IMR-90 (cell line): ENCODE data around the gene CASK. TPM values are rescaled to one million over a fixed set of nuclear protein-coding genes. Genes with fewer than 3 reads are reported as not detected.

ENCODE experiments used
- ATAC-seq: fragments of 200-7000 bp; cut with Tn5 transposase; 2 replicates; pipeline ENCODE4 v1.9.1; 2020; ENCODE audit warnings: low read depth, mild to moderate bottlenecking, moderate library complexity
- BruUV-seq: library from RNA; stranded (reverse); fragments of 400-500 nt; replicated peaks from 2 replicates; lab custom pipeline; 2021; lab: Mats Ljungman, UMichigan
- CTCF ChIA-PET: fragments of 300-600 bp; formaldehyde crosslinking; extraction: SDS; loops from one replicate; lab custom pipeline; 2021; ENCODE audit warnings: antibody characterized with exemption; lab: Yijun Ruan, JAX
- POLR2A ChIA-PET: fragments of 300-600 bp; sonication (Branson Sonifier 250); formaldehyde crosslinking; loops from one replicate; lab custom pipeline; 2022; ENCODE audit warnings: antibody characterized with exemption; ENCODE audit not compliant: unreplicated experiment; lab: Charles Lee
- DNase-seq: peaks from one replicate; pipeline ENCODE4 v3.0.0; 2013
- H2AFZ ChIP-seq: replicated peaks from 2 replicates; pipeline ENCODE3; 2013; ENCODE audit warnings: low read length, mild to moderate bottlenecking; ENCODE audit not compliant: poor library complexity
- H2AK5ac ChIP-seq: 2 replicates; pipeline ENCODE4 v1.6.1; 2013; ENCODE audit warnings: low read depth, low read length, inconsistent platforms
- H2AK9ac ChIP-seq: replicated peaks from 2 replicates; pipeline ENCODE3; 2013; ENCODE audit warnings: mild to moderate bottlenecking, low read depth, low read length, moderate library complexity; ENCODE audit not compliant: poor library complexity
- H2BK120ac ChIP-seq: 2 replicates; pipeline ENCODE4 v1.6.1; 2013; ENCODE audit warnings: low read depth, low read length, inconsistent platforms
- H2BK15ac ChIP-seq: 3 replicates; pipeline ENCODE4 v1.6.1; 2013; ENCODE audit warnings: low read depth, low read length, inconsistent platforms
- H2BK20ac ChIP-seq: 2 replicates; pipeline ENCODE4 v1.6.1; 2013; ENCODE audit warnings: low read depth, mild to moderate bottlenecking, inconsistent platforms, low read length, moderate library complexity
- H2BK5ac ChIP-seq: 2 replicates; pipeline ENCODE4 v1.6.1; 2013; ENCODE audit warnings: mild to moderate bottlenecking, low read depth, low read length, inconsistent platforms; ENCODE audit not compliant: poor library complexity, severe bottlenecking
- H3K14ac ChIP-seq: replicated peaks from 2 replicates; pipeline ENCODE4 v1.6.1; 2013; ENCODE audit warnings: low read depth, low read length, inconsistent platforms
- H3K18ac ChIP-seq: 2 replicates; pipeline ENCODE4 v1.6.1; 2013; ENCODE audit warnings: low read depth, low read length, control low read depth
- H3K23ac ChIP-seq: 2 replicates; pipeline ENCODE4 v1.6.1; 2013; ENCODE audit warnings: low read depth, low read length, inconsistent platforms
- H3K27ac ChIP-seq: 2 replicates; pipeline ENCODE4 v1.5.1; 2013; ENCODE audit warnings: mild to moderate bottlenecking, control low read depth, low read length; ENCODE audit not compliant: insufficient read depth
- H3K27me3 ChIP-seq: 2 replicates; pipeline ENCODE4 v1.6.1; 2013; ENCODE audit warnings: low read length; ENCODE audit not compliant: control insufficient read depth, insufficient read depth
- H3K36me3 ChIP-seq: 2 replicates; pipeline ENCODE4 v1.6.1; 2013; ENCODE audit warnings: low read length, mixed read lengths; ENCODE audit not compliant: control insufficient read depth, insufficient read depth
- H3K4ac ChIP-seq: 2 replicates; pipeline ENCODE4 v1.6.1; 2013; ENCODE audit warnings: low read depth, low read length, inconsistent platforms
- H3K4me1 ChIP-seq: 2 replicates; pipeline ENCODE4 v1.6.1; 2013; ENCODE audit warnings: low read length, mixed read lengths; ENCODE audit not compliant: control insufficient read depth, insufficient read depth
- H3K4me2 ChIP-seq: 2 replicates; pipeline ENCODE4 v1.6.1; 2013; ENCODE audit warnings: low read depth, mild to moderate bottlenecking, control low read depth, low read length, moderate library complexity
- H3K4me3 ChIP-seq: 2 replicates; pipeline ENCODE4 v1.5.1; 2013; ENCODE audit warnings: low read depth, mild to moderate bottlenecking, control low read depth, low read length, moderate library complexity; ENCODE audit not compliant: insufficient read depth
- H3K56ac ChIP-seq: 2 replicates; pipeline ENCODE4 v1.6.1; 2013; ENCODE audit warnings: low read length, inconsistent platforms; ENCODE audit not compliant: insufficient read depth; ENCODE audit errors: extremely low read depth
- H3K79me1 ChIP-seq, 2 experiments: 2 replicates each; pipeline ENCODE4 v1.6.1; 2013; ENCODE audit warnings: low read length in 2 of 2, inconsistent platforms in 1 of 2, low read depth in 1 of 2
- H3K9ac ChIP-seq: 2 replicates; pipeline ENCODE4 v1.6.1; 2013; ENCODE audit warnings: low read depth, low read length, control low read depth
- H3K9me1 ChIP-seq: 2 replicates; pipeline ENCODE4 v1.6.1; 2013; ENCODE audit warnings: low read length, inconsistent platforms; ENCODE audit not compliant: insufficient read depth
- H3K9me3 ChIP-seq: 2 replicates; pipeline ENCODE4 v1.6.1; 2013; ENCODE audit warnings: low read length; ENCODE audit not compliant: control insufficient read depth, insufficient read depth
- H4K20me1 ChIP-seq: 2 replicates; pipeline ENCODE4 v1.6.1; 2013; ENCODE audit warnings: low read length, inconsistent platforms; ENCODE audit not compliant: insufficient read depth
- H4K5ac ChIP-seq: 2 replicates; pipeline ENCODE4 v1.6.1; 2013; ENCODE audit warnings: mild to moderate bottlenecking, low read depth, low read length, control low read depth
- H4K8ac ChIP-seq, 2 experiments: 2 replicates each; pipeline ENCODE4 v1.6.1; 2013; ENCODE audit warnings: low read depth in 2 of 2, low read length in 2 of 2, control low read depth in 1 of 2, inconsistent platforms in 1 of 2
- H4K91ac ChIP-seq: 2 replicates; pipeline ENCODE4 v1.6.1; 2013; ENCODE audit warnings: low read depth, low read length, inconsistent platforms; ENCODE audit not compliant: insufficient read depth
- BHLHE40 ChIP-seq: fragments of 150-350 bp; IDR thresholded peaks from 2 replicates; pipeline ENCODE4 v1.6.1; 2016; ENCODE audit warnings: mild to moderate bottlenecking, low read depth, low read length
- CEBPB ChIP-seq: IDR thresholded peaks from 2 replicates; pipeline ENCODE4 v1.6.1; 2012; ENCODE audit warnings: low read depth, low read length, improper control_type of control experiment
- CHD1 ChIP-seq: IDR thresholded peaks from 2 replicates; pipeline ENCODE4 v1.6.1; 2012; ENCODE audit warnings: low read depth, low read length, improper control_type of control experiment
- CTCF ChIP-seq: conservative IDR thresholded peaks from 2 replicates; pipeline ENCODE4 v1.5.1; 2012; ENCODE audit warnings: mild to moderate bottlenecking, low read depth, low read length, improper control_type of control experiment
- ELK1 ChIP-seq: fragments of 150-350 bp; IDR thresholded peaks from 2 replicates; pipeline ENCODE4 v1.6.1; 2016; ENCODE audit warnings: low read depth, mild to moderate bottlenecking, low read length, moderate library complexity, borderline replicate concordance
- FOS ChIP-seq: fragments of 150-350 bp; IDR thresholded peaks from 2 replicates; pipeline ENCODE4 v1.6.1; 2016; ENCODE audit warnings: low read depth, low read length
- MAFK ChIP-seq: IDR thresholded peaks from 2 replicates; pipeline ENCODE4 v1.6.1; 2012; ENCODE audit warnings: low read depth, low read length, improper control_type of control experiment
- MAZ ChIP-seq: IDR thresholded peaks from 2 replicates; pipeline ENCODE4 v1.6.1; 2012; ENCODE audit warnings: low read depth, mild to moderate bottlenecking, low read length, improper control_type of control experiment, moderate library complexity, borderline replicate concordance
- MXI1 ChIP-seq: IDR thresholded peaks from 2 replicates; pipeline ENCODE4 v1.6.1; 2012; ENCODE audit warnings: low read depth, mild to moderate bottlenecking, low read length, moderate library complexity, borderline replicate concordance
- NFE2L2 ChIP-seq: fragments of 150-350 bp; IDR thresholded peaks from 2 replicates; pipeline ENCODE4 v1.6.1; 2016; ENCODE audit warnings: low read depth, mild to moderate bottlenecking, low read length
- POLR2A ChIP-seq: IDR thresholded peaks from 2 replicates; pipeline ENCODE4 v1.6.1; 2012; ENCODE audit warnings: mild to moderate bottlenecking, low read depth, low read length
- RAD21 ChIP-seq: IDR thresholded peaks from 2 replicates; pipeline ENCODE4 v1.6.1; 2012; ENCODE audit warnings: low read length, improper control_type of control experiment
- RCOR1 ChIP-seq: IDR thresholded peaks from 2 replicates; pipeline ENCODE4 v1.6.1; 2012; ENCODE audit warnings: mild to moderate bottlenecking, low read length, improper control_type of control experiment; ENCODE audit not compliant: insufficient replicate concordance
- RFX5 ChIP-seq: IDR thresholded peaks from 2 replicates; pipeline ENCODE4 v1.8.0; 2012; ENCODE audit warnings: low read depth, mild to moderate bottlenecking, low read length, moderate library complexity
- SMC3 ChIP-seq: fragments of 150-350 bp; IDR thresholded peaks from 2 replicates; pipeline ENCODE4 v1.6.1; 2016; ENCODE audit warnings: low read depth, mild to moderate bottlenecking, antibody characterized with exemption, low read length, moderate library complexity
- USF2 ChIP-seq: fragments of 150-350 bp; IDR thresholded peaks from 2 replicates; pipeline ENCODE4 v1.6.1; 2017; ENCODE audit warnings: mild to moderate bottlenecking, antibody characterized with exemption, low read length, low read depth
- dilution Hi-C: fragments of 300-500 bp; cut with HindIII; formaldehyde crosslinking; loops from one replicate; pipeline ENCODE4 v1.14.3; 2018; ENCODE audit warnings: low sequenced_read_pairs; ENCODE audit not compliant: unreplicated experiment
- in situ Hi-C: fragments of 300-500 bp; cut with MboI; formaldehyde crosslinking; loops from 3 replicates; pipeline ENCODE4 v1.14.3; 2019; ENCODE audit warnings: low sequenced_read_pairs, inconsistent platforms, mixed read lengths
- intact Hi-C: fragments of 100-400 bp; cut with micrococcal nuclease; formaldehyde crosslinking; loops from 2 replicates; pipeline ENCODE4 v1.10.0; 2022
- polyA plus RNA-seq, 3 experiments: library from polyadenylated mRNA; depleted of rRNA; stranded (reverse); fragments of >200 nt; gene quantifications; 2 replicates each; pipeline ENCODE4 v1.2.3, GENCODE V29; 2012; ENCODE audit warnings: low replicate concordance in 1 of 3
- total RNA-seq: library from RNA; depleted of rRNA; stranded (reverse); fragments of >200 nt; gene quantifications from 2 replicates; pipeline ENCODE4 v1.2.3, GENCODE V29; 2012

Gene CASK
- total and polyA plus RNA-seq, 2 of the 4 experiments (the other 2 are of a cell fraction): 9.4 to 17.7 TPM

GRCh38 chrX:41895826-41896225, 27.5 kb downstream of the CASK start:
- Histone ChIP-seq H3K4me3 (no peak overlapping the region), H3K27ac (no peak overlapping the region), H3K56ac (no peak overlapping the region), H2BK15ac (no peak overlapping the region), H3K14ac (no peak overlapping the region), H3K36me3 (no peaks in the 10 kb centered on the region), H2BK20ac (no peak overlapping the region), H3K9me3 (no peaks in the 10 kb centered on the region), H3K4ac (no peak overlapping the region), H3K27me3 (no peaks in the 10 kb centered on the region), H3K23ac (no peak overlapping the region), H4K5ac (no peak overlapping the region), H2BK120ac (no peak overlapping the region), H3K4me2 (no peak overlapping the region), H2AK9ac (no peak overlapping the region), H3K4me1 (no peaks in the 10 kb centered on the region), H3K18ac (no peak overlapping the region), H3K9ac (no peak overlapping the region), H2AFZ (no peak overlapping the region), H4K20me1 (no peaks in the 10 kb centered on the region), H4K91ac (no peak overlapping the region), H3K9me1 (no peaks in the 10 kb centered on the region), H3K79me1 (no peaks in the 10 kb centered on the region; a peak in 2 of 4 replicates), H2BK5ac (no peak overlapping the region), H2AK5ac (no peak overlapping the region), H4K8ac (no peak overlapping the region)
- ATAC-seq: peak; percentile 72
- CTCF ChIA-PET: no interaction called here
- dilution Hi-C loops: no loop called here
- BruUV-seq: no TSS peak
- POLR2A ChIA-PET: no interaction called here
- in situ Hi-C loops: no loop called here
- intact Hi-C loops: no loop called here
- TF ChIP-seq CEBPB (no peak), NFE2L2 (no peak), SMC3 (no peak), BHLHE40 (no peak), CTCF (no peak), MAFK (no peak), FOS (no peak), RFX5 (no peak), RAD21 (no peak), POLR2A (no peak), MAZ (no peak), USF2 (no peak), MXI1 (no peak), RCOR1 (no peak), CHD1 (no peak), ELK1 (no peak)
- DNase-seq: peak; percentile 14
